HepG2 (cell line): ENCODE data around the gene MYD88. TPM values are rescaled to one million over a fixed set of nuclear protein-coding genes. Genes with fewer than 3 reads are reported as not detected.

ENCODE experiments used
- ATF6 ChIP-seq: sonication (generic); formaldehyde crosslinking; conservative IDR thresholded peaks from 2 replicates; pipeline ENCODE4 v1.4.0; 2020; ENCODE audit warnings: missing genetic modification reagents
- BRCA1 ChIP-seq: sonication (generic); formaldehyde crosslinking; IDR thresholded peaks from 2 replicates; pipeline ENCODE4 v1.4.0; 2020; ENCODE audit warnings: missing genetic modification reagents
- PRMT3 ChIP-seq: sonication (generic); formaldehyde crosslinking; IDR thresholded peaks from 2 replicates; pipeline ENCODE4 v1.8.1; 2022; ENCODE audit warnings: low read depth, mild to moderate bottlenecking, moderate library complexity, missing genetic modification reagents, borderline replicate concordance
- RNF219 ChIP-seq: sonication (generic); formaldehyde crosslinking; IDR thresholded peaks from 2 replicates; pipeline ENCODE4 v1.5.0; 2020; ENCODE audit warnings: mild to moderate bottlenecking, missing genetic modification reagents
- SPEN ChIP-seq: sonication (generic); formaldehyde crosslinking; IDR thresholded peaks from 2 replicates; pipeline ENCODE4 v1.5.1; 2020; ENCODE audit warnings: low read depth, mild to moderate bottlenecking, missing genetic modification reagents
- ZBTB33 ChIP-seq: sonication (generic); formaldehyde crosslinking; IDR thresholded peaks from 2 replicates; pipeline ENCODE4 v1.4.0; 2020; ENCODE audit warnings: missing genetic modification reagents
- ZMYM3 ChIP-seq: sonication (generic); formaldehyde crosslinking; IDR thresholded peaks from 2 replicates; pipeline ENCODE4 v1.5.1; 2020; ENCODE audit warnings: mild to moderate bottlenecking, missing genetic modification reagents
- ZNF232 ChIP-seq: sonication (generic); formaldehyde crosslinking; IDR thresholded peaks from 2 replicates; pipeline ENCODE4 v1.4.0; 2020; ENCODE audit warnings: missing genetic modification reagents, borderline replicate concordance
- polyA plus RNA-seq, 8 experiments: library from polyadenylated mRNA; depleted of rRNA in 3 of 8; stranded (reverse) in 7 of 8; unstranded in 1 of 8; fragments of >200 nt; fragmentation: Illumina TruSeq in 4 of 8; extraction: Trizol in 4 of 8; gene quantifications; 2 replicates each; pipeline versions ENCODE4 v1.2.1 to v1.2.3, GENCODE V29; 2011 to 2016; ENCODE audit warnings: low read depth in 4 of 8, missing spikeins in 1 of 8, mixed read lengths in 1 of 8; ENCODE audit not compliant: insufficient read depth in 1 of 8
- total RNA-seq, 5 experiments: library from RNA; depleted of rRNA; stranded (reverse); fragments of >200 nt; fragmentation: Illumina TruSeq; extraction: Trizol; gene quantifications; 2 replicates each; pipeline ENCODE4 v1.2.3, GENCODE V29; 2016; ENCODE audit warnings: low read depth in 1 of 5

The MYD88 gene
- total and polyA plus RNA-seq, 2 of the 13 experiments (the other 11 are each of a cell fraction or from before 2014, with no cell fraction given), result 7.6 to 32.7 TPM

- 0 out of 2 replicates have a peak, but pooled peaks have one; percentile 20 for TF ChIP-seq ZBTB33
- no peak for TF ChIP-seq PRMT3 (CRISPR knock-in tag)
- no peak for TF ChIP-seq ZNF232 (CRISPR knock-in tag)
- 0 out of 2 replicates have a peak, but pooled peaks have one; percentile 6 for TF ChIP-seq RNF219
- no peak for TF ChIP-seq SPEN (CRISPR knock-in tag)
- TF ChIP-seq BRCA1, result no peak
- peak; percentile 8; the same call in 1 of the 2 replicates for TF ChIP-seq ZMYM3 (CRISPR knock-in tag)
- no peak for TF ChIP-seq ATF6 (CRISPR knock-in tag)
- TF ChIP-seq, all 625 proteins: peak for 6
These were observed 25.6 kb downstream of the MYD88 start (continued) for GRCh38 chr3:38163841-38164642.
